Measurements from ENCODE around the gene ADAM33. TPM values are rescaled to one million over a fixed set of nuclear protein-coding genes. Genes with fewer than 3 reads are reported as not detected.

The ADAM33 gene
- total RNA-seq, 2 donors from 2014 or later, result not detected

DNA sequence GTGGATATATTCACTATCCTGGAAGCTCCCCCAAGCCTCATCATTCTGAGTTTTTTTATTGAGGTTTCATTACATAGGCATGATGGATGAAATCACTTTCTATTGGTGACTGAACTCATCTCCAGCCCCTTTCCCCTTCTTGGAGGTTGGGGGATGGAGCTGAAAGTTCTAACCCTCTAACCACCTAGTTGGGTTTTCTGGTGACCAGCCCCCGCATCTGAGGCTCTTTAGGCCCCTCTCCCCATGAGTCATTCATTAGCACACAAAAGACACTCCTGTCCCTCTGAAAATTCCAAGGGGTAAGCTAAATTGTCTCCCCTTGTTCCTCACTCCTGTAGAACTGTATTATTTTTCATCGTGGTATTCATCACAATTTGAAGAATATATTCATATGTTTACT is 51.9 kb downstream of the ADAM33 start:
- no peak overlapping the region for H3K4me3 Mint-ChIP-seq
- peaks cover 22% of the 10 kb centered on the region for H3K36me3 Mint-ChIP-seq (ENCODE audit: low read depth)
- DNase-seq (no peak), ATAC-seq (no peak)
- no peaks in the 10 kb centered on the region for H3K27me3 Mint-ChIP-seq
- no peak overlapping the region for H3K27ac Mint-ChIP-seq
- peaks cover 9% of the 10 kb centered on the region for H3K4me1 Mint-ChIP-seq
- H3K9me3 ChIP-seq (ENCODE audit: control insufficient read depth, low read length, poor library complexity, severe bottlenecking), result no peaks in the 10 kb centered on the region

DNA sequence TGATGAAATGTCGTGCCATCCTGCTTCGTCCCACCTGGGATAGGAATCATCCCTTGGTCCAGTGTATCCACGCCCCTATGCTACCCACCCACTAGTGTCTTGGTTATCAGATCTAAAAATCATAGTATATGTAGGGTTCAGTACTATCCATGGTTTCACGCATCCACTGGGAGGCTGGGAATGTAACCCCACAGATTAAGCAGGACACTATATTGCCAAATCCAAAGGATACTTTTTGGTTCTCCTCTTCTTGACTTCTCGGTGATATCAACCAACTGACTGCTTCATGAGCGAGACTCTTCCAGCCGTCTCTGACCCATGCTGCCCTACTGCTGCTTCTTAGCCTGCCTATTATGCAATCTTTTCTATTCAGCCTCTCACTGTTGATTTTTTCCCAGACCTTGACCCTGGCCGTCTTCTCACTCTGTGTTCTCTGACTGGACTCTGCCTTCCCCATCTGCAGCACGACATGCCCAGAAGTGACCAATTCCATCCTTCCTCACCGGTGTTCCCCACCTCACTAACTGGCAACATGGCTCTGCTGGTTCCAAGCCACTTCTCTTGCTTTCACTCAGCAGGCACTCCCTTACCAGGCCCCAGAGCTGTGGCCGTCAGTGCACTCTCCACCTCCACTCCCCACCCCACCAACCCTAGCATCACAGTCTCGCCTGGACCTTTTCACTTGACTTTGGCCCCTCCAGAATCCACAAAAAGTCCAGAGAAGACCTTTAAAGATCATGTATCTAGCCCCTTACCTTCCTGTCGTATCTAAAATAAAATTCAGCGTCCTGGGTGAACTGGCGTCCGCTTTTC is 53.1 kb downstream of the ADAM33 start:
- ATAC-seq (no peak), DNase-seq (no peak)
- Mint-ChIP-seq H3K4me3 (no peak overlapping the region), H3K36me3 (ENCODE audit: low read depth) (peaks cover 19% of the 10 kb centered on the region), H3K4me1 (peaks cover 12% of the 10 kb centered on the region), H3K27me3 (no peaks in the 10 kb centered on the region), H3K27ac (no peak overlapping the region)
- H3K9me3 ChIP-seq (ENCODE audit: control insufficient read depth, low read length, poor library complexity, severe bottlenecking), result no peaks in the 10 kb centered on the region

DNA sequence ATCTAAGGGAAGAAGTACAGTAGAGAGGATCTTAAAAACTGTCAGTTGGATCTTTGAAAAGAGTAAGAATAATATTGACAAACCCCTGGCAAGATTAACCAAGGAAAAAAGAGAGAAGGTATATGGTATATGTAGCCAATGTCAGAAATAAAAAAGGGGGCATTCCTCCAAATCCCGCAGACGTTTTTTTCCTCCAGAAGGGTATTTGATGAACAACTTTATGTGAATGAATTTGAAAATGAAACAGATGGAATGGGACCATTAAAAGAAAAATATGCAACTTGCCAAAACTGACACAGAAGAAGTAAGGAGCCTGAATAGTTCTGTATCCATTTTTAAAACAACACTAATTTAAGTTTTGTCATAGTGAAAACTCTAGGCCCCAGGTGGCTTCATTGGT is 54.3 kb downstream of the ADAM33 start:
- H3K4me1 Mint-ChIP-seq, result peaks cover 10% of the 10 kb centered on the region
- H3K9me3 ChIP-seq (ENCODE audit: control insufficient read depth, low read length, poor library complexity, severe bottlenecking), result no peaks in the 10 kb centered on the region
- no peak overlapping the region for H3K4me3 Mint-ChIP-seq
- H3K27ac Mint-ChIP-seq, result peak overlapping the region; percentile 63
- peaks cover 17% of the 10 kb centered on the region for H3K36me3 Mint-ChIP-seq (ENCODE audit: low read depth)
- no peaks in the 10 kb centered on the region for H3K27me3 Mint-ChIP-seq
- DNase-seq (no peak), ATAC-seq (no peak)

DNA sequence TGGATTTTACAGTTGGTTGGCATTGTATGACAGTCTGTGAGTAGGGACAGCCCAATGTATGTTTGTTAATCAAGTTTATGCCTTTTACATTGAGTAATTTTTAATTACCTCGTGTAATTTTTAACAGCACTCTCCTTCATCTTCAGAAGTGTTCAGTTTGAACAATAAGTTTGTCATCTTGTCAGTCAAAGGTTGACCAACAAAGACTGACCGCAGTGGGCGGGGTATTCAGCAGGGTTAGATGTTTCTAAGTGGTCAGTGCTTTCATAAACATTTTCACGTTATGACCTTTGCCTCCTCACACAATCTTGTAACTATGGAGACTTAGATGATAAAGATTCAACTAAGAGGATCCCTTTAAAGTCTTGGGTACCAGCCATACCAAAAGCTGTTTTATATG is 59.4 kb downstream of the ADAM33 start:
- Mint-ChIP-seq H3K27ac (no peak overlapping the region), H3K4me3 (no peak overlapping the region), H3K4me1 (peaks cover 12% of the 10 kb centered on the region), H3K36me3 (ENCODE audit: low read depth) (peaks cover 6% of the 10 kb centered on the region), H3K27me3 (no peaks in the 10 kb centered on the region)
- DNase-seq (no peak), ATAC-seq (no peak)
- H3K9me3 ChIP-seq (ENCODE audit: control insufficient read depth, low read length, poor library complexity, severe bottlenecking), result no peaks in the 10 kb centered on the region

DNA sequence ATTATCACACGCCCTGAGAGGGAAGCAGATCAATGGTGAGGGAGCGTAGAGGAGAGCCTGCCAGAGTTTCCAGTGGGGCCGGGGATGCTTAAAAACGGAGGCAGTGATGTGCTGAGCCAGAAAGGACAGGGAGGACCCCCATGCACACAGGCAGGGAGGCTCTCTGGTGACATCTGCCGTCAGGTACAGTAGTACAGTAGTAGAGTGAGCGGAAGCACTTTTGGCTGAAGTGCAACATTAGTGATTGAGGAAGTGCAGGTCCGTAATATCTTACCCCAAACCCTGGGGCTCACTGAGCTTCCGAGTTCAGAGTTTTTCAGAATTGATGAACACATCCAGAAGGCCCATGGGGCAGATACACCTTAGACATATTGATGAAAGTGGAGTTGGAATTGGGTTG is 60.7 kb downstream of the ADAM33 start:
- Mint-ChIP-seq H3K27me3 (no peaks in the 10 kb centered on the region), H3K27ac (peak overlapping the region; percentile 9), H3K4me1 (peaks cover 16% of the 10 kb centered on the region), H3K36me3 (ENCODE audit: low read depth) (peaks cover 6% of the 10 kb centered on the region), H3K4me3 (no peak overlapping the region)
- no peaks in the 10 kb centered on the region for H3K9me3 ChIP-seq (ENCODE audit: control insufficient read depth, low read length, poor library complexity, severe bottlenecking)
- no peak for DNase-seq
- ATAC-seq, result no peak

Other genes with a start within 250 kb of the ADAM33 start
- gene ATRN, start 211.0 kb downstream of the ADAM33 start, total RNA-seq, result 10 to 100 TPM; 13.5 to 13.8 TPM
- gene GFRA4, start 18.6 kb downstream of the ADAM33 start, total RNA-seq, result not detected
- gene SIGLEC1, start 30.6 kb upstream of the ADAM33 start, total RNA-seq, result under 1 TPM; 0.10 to 0.13 TPM
- not detected for gene HSPA12B, start 50.7 kb upstream of the ADAM33 start, total RNA-seq
- 10 to 100 TPM; 13.3 to 19.0 TPM for gene ADISSP, start 85.7 kb upstream of the ADAM33 start, total RNA-seq
- under 1 TPM in 1 of 2 donors, not detected in 1; 0.18 TPM for gene SPEF1, start 99.4 kb upstream of the ADAM33 start, total RNA-seq
- 10 to 100 TPM; 36.9 to 40.2 TPM for gene CENPB, start 104.7 kb upstream of the ADAM33 start, total RNA-seq
- gene CDC25B, start 114.3 kb upstream of the ADAM33 start, total RNA-seq, result 100 to 1,000 TPM; 220 to 223 TPM
- 10 to 100 TPM; 11.3 to 11.9 TPM for gene AP5S1, start 138.5 kb upstream of the ADAM33 start, total RNA-seq
- 10 to 100 TPM; 20.1 to 21.1 TPM for gene MAVS, start 164.8 kb upstream of the ADAM33 start, total RNA-seq
- gene PANK2, start 207.4 kb upstream of the ADAM33 start, total RNA-seq, result 10 to 100 TPM; 47.2 to 53.0 TPM